ENCODE data around the gene ZBTB42.

Gene ZBTB42

DNA sequence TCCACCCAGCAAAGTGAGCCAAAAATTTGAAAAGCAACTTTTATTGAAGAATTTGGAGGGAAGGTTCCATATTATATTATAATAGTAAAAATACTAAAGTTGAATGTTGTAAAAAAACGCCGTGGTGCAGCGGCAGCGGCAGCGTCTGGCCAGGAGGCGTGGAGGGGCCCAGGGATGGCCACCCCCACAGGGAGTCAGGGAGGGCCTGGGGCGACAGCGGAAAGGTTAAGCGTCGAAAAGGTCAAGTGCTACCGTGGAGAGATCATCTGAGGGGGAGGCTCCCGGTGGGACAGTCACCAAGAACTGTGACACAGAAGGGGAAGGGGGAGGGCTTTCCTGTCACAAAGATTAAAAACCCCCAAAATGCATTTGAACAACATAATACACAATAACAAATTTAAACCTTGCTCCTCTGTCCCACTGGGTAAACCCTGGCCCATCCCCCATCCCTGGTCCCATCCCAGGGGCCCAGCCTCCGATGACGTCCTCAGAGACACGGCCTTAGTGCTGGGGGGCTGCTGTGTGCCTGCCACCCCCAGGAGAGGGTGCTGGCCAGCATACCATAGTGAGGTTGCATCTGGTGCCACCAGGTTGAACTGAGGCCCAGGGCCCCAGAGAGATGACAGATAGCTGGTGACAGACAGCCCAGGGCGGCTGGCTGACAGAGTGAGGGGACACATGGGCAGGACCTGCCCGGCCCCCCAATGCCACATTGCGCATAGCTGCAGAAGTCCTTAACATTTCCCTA is 31.4 kb upstream of the ZBTB42 start:
- DNase-seq = no peak

DNA sequence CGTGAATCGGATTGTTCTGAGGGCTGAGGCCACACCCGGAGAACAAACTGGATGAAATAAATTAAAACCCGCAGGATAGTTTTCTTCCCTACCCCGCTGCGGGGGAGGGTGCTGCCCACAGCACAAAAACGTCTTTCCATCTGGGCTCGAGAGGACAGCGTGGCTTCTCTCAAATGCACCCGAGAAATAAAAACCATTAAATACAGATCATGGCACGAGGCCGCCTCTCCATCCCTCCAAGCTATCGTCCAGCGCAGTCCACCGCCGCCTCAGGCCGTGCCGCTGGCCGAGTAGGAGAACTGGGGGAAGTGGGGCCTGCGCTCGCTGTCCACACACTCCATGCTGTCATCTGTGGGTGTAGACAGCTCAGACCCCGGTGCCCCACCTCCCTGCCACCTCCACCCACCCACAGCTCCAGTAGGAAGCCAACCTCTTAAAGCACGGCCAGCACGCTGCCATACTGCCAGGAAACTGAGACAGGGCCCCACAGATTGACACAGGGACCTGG is 30.8 kb upstream of the ZBTB42 start:
- DNase-seq = no peak

DNA sequence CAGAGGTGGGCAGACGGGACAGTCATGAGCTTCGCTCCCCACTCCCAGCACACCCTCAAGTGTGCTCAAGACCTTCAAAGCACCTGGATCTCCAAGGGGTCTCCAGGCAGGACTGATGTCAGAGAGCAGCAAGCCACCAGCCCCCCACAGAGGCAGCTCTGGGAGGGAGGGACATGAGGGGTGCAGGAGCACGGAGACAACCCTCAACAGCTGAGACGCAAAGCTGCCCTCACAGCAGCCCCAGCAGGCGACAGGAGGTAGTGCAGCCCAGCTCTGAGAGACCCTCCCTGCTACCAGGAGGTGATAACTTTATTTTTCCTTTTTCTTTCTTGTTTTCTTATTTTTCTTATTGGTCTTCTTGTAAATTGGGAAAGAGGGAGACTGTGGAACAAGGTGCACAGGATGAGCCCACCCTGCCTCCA is 30.0 kb upstream of the ZBTB42 start:
- peak; percentile 29 for DNase-seq

DNA sequence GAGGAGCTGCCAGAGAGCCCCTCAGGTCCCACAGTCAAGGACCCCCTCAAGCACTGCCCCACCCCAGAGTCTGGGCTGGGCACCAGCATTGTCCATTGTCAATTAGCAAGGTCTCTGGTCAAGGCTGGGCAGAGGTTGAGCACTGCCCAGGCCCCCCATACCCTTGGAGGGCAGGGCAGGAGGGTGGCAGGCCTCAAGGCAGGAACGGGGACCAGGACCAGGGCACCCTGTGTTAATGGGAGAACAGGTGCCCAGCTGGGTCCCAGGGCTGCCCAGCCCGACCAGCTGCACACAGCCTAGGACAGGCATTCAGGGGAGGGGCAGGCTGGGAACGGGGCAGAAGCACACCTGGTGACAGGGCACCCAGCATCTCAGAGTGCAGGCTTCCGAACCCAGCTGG is 29.5 kb upstream of the ZBTB42 start:
- DNase-seq = no peak

DNA sequence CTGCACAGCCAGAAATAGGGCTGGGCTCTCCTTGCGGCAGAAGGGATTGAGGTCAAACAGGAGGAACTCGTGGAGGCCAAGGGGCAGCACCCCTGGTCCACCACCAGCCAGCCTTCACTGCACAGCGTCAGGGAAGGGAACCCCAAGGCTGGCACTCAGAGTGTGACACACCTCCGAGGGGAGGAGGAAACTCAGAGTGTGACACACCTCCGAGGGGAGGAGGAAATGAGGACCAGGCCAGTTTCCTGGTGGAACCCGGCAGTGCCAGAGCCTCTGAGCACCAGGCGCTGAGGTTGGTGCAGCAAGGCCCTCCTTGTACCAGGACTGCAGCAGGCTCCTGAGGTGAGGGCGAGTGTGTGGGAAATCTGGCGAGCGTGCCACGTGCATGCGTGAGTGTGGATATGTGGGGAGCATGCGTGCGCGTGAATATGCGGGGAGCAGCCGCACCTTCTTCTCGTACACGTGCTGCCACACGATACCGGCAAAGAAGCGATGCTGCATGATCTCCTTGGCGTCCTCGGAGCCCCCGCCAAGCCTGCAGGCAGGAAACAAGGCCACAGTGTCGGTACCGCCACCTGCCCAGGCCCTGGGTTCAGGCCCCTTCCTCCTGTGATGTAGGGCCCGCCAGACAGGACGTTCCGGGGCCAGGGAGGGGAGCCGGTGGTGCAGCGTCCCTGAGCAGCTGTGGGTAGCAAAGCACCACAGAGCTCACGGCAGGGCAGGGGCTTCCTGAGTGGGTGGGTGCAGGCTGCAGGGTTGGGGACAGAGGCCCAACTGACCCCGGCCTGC is 28.8 kb upstream of the ZBTB42 start:
- no peak for DNase-seq

DNA sequence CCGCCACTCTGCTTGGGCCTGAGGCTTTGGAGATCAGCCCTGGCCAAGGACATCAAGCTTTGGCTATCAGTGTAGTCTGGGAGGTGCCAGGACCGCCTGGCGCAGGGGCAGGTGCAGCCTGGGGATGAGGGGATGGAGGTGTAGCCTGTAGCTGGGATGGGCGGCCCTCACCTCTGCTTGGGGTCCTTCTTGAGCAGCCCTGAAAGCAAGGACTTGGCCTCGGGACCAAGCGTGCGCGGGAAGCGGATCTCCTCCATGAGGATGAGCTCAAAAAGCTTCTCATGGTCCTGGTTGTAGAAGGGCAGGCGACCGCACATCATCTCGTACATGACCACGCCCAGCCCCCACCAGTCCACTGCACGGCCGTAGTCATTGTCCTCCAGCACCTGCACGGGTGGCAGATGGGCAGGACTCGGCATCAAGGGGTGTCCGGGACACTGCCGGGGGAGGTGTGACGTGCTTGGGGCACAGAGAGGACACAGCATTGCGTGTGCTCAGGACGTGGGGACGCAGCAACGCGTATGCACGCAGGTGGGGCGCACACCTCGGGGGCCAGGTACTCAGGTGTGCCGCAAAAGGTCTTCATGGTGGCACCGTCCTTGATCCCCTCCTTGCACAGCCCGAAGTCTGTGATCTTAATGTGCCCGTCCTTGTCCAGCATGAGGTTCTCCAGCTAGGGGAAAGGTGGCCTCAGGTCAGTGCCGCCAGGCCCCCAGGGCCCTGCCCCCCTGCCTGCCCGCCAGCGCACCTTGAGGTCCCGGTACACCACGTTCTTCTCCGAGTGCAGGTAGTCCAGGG is 28.0 kb upstream of the ZBTB42 start:
- DNase-seq = no peak

DNA sequence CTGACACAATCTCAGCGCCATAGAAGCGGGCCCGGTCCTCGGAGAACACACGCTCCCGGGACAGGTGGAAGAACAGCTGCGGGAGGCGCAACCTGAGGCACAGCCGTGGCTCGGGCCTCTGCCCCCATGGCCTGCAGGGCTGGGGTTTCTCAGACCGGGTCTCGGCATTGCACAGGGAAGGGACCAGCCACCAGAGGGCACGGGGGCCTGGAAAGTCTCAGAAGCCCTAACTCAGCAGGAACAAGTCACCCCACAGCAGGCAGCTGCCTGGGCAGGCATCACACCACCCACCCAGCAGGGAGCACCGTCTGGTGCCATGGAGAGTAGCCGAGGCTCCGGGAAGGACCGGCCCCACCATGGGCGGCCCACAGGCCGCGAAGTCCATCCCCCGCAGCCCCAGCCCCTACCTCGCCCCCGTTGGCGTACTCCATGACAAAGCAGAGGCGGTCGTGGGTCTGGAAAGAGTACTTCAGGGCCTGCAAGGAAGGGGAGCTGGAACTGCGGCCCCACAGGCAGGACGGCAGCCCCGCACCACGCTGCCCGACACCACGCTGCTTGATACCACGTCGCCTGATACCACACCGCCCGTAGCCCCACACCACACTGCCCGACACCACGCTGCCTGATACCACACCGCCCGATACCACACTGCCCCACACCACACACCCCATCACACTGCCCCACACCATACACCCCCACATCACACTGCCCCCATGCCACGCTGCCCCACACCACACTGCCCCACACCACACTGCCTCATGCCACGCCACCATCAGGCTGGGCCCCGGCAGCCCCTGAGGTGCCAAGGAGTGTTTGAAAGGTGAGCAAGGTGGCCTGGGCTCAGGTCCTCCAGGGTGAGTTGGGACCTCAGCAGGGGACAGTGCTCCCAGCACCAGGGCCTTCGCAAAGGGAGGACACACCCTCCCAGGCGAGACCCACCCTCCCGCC is 27.1 kb upstream of the ZBTB42 start:
- no peak for DNase-seq

DNA sequence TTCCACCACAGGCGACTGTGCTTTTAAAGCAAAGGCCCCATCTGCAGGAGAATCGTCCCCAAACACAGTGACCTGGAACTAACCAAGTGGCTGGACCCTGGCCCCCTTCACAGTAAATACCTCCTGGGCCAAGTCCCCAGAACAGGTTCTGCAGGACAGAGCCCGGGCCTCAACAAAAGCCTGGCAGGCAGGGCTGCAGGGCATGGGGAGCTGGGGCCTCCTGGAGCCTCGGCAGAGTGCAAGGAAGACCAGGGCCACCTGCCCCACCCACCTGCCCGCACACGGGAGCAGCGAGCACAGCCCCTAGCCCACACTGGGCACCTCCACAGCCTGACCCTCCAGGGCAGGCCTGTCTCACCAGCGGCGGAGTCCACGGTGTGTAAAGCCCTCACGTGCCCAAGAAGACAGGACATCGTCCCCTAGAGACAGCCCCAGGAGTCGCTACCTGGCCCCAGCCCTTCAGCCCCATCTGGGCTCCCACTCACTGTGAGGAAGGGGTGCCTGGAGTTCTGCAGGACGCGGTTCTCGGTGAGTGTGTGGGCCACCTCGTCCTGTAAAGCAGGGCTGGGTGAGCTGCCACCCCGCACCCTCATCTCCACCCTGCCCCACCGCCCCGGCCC is 26.3 kb upstream of the ZBTB42 start:
- no peak for DNase-seq

DNA sequence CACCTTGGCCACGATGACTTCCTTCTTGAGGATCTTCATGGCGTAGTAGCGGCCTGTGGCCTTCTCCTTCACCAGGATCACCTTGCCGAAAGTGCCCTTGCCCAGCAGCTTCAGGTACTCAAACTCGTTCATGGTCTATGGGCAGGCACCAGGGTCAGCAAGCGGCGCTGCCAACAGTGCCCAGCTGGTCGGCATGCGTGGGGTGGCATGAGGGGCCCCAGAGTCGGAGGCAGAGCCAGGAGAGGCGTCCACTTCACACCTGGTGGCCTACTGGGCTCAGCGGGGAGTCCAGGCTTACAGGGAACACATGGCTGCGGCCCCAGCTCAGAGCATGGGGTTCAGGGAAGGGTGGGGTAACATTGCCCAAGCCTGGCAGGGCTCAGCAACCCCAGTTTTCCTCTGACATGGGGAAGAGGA is 25.8 kb upstream of the ZBTB42 start:
- DNase-seq = no peak

DNA sequence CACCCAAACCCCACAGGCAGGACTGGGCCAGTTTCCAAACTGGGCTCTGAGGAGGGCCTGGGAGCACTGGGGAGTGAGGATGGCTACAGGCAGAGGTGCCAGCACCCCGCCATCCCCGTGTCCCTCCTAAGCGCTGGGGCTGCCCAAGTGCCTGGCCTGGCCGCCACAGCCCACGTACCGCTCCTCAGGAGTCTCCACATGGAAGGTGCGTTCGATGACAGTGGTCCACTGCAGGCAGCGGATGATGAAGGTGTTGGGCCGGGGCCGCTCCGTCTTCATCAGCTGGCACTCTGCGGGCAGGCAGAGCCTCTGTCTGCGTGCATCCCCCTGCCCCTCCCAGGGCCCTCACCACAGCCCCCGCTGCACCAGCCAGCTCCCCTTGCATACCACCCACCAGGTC is 24.4 kb upstream of the ZBTB42 start:
- no peak for DNase-seq

DNA sequence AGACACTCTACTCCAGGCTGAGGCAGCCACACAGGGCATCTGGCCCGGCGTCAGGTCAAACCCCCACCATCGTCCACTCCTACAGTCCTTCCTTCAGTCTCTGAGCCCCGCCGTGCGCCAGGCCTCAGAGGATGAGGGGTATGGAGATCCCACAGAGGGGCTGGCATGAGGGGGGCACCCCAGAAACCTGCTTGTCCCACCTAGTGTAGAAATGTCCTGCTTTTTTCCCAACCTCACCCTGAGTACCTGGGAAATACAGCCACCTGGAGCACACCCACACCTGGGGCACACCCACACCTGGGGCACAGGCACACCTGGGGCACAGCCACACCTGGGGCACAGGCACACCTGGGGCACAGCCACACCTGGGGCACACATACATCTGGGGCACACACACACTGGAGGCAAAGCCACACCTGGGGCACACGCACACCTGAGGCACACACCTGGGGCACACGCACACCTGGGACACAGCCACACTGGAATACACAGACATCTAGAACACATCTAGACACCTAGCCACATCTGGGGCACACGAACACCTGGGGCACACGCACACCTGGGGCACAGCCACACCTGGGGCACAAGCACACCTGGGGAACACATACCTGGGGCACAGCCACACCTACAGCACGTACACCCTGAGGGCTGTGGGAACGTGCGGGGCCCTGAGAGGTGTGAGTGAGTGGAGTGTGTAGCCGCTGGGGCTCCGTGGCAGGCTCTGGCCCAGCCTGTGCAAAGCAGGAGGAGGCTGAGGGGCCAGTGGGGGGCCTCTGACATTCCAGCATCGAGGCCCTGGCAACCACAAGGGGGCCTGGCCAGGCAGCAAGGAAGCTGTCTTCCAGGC is 23.7 kb upstream of the ZBTB42 start:
- no peak for DNase-seq

DNA sequence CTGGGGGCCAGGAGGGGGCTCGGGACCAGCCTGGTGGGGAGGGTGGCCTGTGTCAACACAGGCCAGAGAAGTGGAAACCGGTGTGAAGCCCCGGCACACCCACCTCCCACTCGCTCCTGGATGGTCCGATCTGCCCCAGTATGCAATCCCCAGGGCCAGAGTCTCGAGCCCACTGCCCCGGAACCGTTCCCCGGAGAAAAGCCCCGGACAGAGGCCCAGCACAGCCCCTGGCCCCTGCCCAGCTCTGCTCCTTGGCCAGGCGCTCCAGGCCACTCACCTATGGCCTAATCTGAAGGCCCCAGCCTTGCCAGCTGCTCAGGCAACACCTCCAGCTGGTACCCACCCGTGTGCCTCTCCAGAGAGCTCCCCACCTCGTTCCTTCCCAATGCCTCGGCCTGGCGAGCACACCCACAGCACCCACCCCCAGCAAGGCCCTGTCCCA is 23.1 kb upstream of the ZBTB42 start:
- DNase-seq = no peak

DNA sequence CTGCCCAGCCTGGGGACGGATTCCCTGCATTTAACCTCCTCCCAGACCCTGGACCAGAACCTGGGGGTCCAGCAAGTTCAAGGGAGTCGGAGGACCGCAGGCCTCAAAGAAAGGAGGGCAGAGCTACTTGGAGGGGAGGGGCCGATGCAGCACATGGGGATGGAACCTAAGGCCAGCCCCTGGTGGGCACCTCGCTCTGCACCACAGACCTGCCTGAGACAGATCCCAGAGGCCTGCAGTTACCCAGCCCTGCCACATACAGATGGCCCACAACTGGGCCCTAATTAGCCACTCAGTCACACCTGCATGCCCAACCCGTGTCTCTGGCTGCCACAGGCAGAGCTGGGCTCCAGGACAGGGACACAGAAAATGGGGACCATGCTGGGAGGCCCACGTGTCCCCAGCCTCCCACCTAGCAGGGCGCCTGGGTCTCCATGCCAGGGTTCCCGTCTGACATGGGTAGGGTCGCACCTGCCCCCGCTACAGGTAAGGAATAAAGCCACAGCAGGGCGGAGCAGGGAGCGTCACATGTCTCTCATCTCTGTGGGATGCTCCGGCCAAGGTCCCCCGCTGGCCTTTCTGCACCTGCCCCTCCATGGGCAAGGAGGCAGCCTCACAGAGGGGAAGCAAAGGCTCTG is 22.1 kb upstream of the ZBTB42 start:
- DNase-seq = no peak

DNA sequence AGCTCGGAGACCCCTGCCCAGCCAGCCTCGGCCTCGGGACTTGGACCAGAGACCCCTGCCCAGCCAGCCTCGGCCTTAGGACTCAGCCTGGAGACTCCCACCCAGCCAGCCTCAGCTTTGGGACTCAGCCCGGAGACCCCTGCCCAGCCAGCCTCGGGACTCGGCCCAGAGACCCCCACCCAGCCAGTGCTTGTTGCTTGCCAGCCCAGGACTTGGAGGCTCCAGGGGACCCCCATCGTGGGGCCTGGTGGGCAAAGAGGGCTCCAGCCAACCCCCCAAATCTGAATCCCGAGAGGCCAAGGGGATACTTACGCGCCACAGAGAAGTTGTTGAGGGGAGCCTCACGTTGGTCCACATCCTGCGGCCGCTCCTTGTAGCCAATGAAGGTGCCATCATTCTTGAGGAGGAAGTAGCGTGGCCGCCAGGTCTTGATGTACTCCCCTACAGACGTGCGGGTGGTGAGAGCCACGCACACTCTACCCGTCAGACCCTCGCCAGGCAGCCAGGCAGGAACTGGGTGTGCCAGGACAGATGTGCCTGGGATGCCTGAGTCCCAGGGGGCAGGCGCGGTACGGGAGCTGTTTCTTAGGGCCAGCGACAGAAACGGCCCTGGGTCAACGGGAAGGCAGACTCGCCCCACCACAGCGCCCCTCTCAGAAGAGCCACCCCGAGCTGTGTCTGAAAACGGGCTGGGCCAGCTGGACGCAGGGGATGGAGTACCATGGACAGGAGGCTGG is 21.0 kb upstream of the ZBTB42 start:
- DNase-seq = no peak

DNA sequence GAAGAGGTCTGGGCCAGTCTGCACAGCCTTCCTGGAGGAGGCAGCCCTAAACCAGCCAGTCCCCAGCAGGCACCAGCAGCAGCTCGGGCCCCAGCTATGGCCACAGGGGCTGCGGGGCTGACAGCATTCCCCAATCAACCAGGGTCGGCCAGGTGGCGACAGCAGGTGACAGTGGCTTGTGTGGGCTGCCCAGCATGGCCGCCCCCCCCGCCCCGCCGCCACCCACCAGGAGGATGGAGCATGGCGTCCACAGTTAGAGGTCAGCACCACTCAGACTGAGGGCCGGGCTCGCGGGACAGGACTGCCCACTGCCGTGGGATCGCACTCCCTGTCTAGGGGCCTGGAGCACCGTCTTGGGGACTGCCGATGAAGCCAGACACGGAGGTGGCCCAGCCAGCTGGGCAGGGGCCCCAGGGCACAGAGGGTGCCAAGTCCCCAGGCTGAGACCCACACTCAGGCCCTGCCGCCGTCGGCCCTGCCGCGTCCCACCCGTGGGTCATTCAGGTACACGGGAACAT is 20.3 kb upstream of the ZBTB42 start:
- DNase-seq = no peak

DNA sequence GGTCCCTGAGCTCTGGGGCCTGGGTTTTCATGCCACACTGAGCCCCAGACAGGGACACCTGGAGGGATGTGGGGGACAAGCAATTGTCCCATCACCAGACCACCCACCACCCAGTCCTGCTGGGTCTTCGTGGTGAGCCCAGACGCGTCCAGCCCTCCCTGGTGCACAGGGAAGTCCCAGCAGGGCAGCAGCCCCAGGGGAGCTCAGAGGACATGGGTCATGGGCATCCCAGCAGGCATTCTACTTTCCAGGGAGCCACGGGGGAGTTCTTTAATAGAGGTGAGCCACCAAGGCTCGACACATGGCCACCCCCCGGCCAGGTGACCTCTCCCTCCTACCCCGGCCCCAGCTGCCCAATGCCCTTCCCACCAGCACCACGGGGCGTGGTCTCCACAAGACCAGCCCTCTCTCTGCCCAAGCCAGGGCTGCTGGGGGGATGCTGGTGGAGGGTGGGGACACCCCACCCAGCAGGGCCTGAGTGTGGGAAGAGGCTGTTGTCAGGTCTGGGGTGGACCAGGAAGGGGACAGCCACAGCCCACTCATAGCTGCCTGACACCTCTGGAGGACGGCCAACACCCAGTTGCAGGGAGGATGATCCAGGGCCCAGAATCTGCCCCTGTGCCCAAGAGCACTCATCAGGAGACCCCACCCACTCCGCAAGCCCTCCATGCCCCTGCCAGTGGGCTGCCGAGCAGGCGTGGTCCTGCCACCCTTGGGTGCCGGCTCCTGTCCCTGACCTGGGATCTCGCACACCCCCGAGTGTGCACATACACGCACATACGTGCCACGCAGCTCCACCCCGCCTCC is 19.4 kb upstream of the ZBTB42 start:
- DNase-seq = no peak

DNA sequence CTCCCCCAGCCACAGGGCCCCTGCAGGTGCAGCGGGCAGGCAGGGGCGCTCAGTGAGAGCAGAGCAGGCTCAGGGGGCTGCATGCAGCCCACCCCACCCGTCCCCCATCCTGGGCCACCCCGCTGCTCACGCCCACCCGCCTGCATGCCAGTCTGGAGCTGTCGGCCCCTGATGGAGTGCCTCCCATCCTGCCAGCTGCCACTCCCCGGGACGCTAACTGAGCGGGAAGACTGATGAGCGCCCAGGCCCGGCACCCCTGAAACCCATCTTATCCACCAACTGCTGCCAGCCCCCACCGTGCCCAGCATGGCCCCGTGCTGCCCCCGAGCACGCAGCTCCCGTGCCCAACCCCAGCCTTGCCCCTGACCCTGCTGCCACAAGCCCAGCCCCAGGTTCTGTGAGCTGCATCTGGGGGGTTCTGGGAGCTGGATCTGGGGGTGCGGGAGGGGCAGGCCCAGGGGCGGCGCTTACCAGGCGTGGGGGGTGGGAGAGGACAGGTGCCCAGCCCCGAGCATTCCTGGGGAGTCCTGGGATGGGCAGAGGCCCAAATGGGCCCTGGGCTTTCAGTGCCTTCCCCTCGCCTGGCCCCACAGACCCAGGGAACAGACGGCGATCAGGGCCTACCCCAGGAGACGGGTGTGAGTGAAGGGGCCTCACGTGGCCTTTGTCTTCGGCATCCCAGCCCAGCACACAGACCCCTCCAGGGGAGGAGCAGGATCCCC is 18.7 kb upstream of the ZBTB42 start:
- no peak for DNase-seq

DNA sequence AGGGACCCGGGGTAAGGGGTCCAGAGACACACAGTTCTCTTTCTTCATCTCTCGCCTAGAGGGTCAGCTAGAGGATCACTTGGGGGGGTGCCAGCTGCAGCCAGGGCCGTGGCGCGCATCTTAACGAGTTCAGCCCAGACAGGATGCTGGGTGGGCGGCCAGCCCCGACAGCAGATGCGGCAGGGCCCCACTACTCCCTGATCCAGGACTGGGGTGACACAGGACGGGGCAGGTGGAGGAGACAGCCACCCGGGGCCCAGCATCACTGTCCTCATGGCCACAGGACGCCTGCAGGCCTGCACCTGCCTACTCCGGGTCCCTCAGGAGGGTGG is 18.1 kb upstream of the ZBTB42 start:
- DNase-seq = no peak

All from activated CD4-positive, alpha-beta T cell treated with anti-CD3 and anti-CD28 coated beads, Interleukin-2, Interleukin-6, amounts not matched to agents 100 ng/mL and 50 ng/mL, durations not matched to agents 16 hours and 8 hours (primary cell).